GM23338 (cell line): ENCODE measurements around the gene SLC7A14. TPM values are rescaled to one million over a fixed set of nuclear protein-coding genes. Genes with fewer than 3 reads are reported as not detected.
A peak's percentile ranks its signal among the peaks of the same experiment; 100 is the strongest.

Experiments
- ATAC-seq: fragments of 200-7000 bp; cut with Tn5 transposase; 3 replicates; pipeline ENCODE4 v1.9.1; 2020
- DNase-seq: peaks from one replicate; pipeline ENCODE4 v3.0.0-alpha.2; 2015; ENCODE audit warnings: low spot score
- H2AFZ ChIP-seq: fragments of 200-600 bp; sonication (generic); 2 replicates; pipeline ENCODE4 v1.8.0; 2016; ENCODE audit warnings: antibody characterized with exemption, mild to moderate bottlenecking, moderate library complexity
- H3F3A ChIP-seq: fragments of 200-600 bp; sonication (generic); replicated peaks from 2 replicates; pipeline ENCODE4 v1.8.0; 2017; ENCODE audit warnings: antibody characterized with exemption, mixed run types, low read depth
- H3K27ac ChIP-seq: fragments of 200-600 bp; sonication (generic); 2 replicates; pipeline ENCODE4 v1.6.1; 2016; ENCODE audit warnings: low read depth
- H3K27me3 ChIP-seq: fragments of 200-600 bp; sonication (generic); 2 replicates; pipeline ENCODE4 v1.8.0; 2016; ENCODE audit warnings: mild to moderate bottlenecking, mixed run types, moderate library complexity; ENCODE audit not compliant: insufficient read depth
- H3K36me3 ChIP-seq: fragments of 200-600 bp; sonication (generic); 2 replicates; pipeline ENCODE4 v1.8.0; 2016; ENCODE audit warnings: mild to moderate bottlenecking; ENCODE audit not compliant: insufficient read depth
- H3K4me1 ChIP-seq: fragments of 200-600 bp; sonication (generic); 2 replicates; pipeline ENCODE4 v1.8.0; 2016; ENCODE audit warnings: mild to moderate bottlenecking, moderate library complexity; ENCODE audit not compliant: insufficient read depth
- H3K4me2 ChIP-seq: fragments of 200-600 bp; sonication (generic); 2 replicates; pipeline ENCODE4 v1.7.1; 2017; ENCODE audit warnings: mixed run types
- H3K4me3 ChIP-seq: fragments of 200-600 bp; sonication (generic); 2 replicates; pipeline ENCODE4 v1.6.1; 2016; ENCODE audit warnings: mixed run types
- H3K79me2 ChIP-seq: fragments of 200-600 bp; sonication (generic); replicated peaks from 2 replicates; pipeline ENCODE4 v1.8.0; 2017; ENCODE audit warnings: mild to moderate bottlenecking; ENCODE audit not compliant: insufficient read depth
- H3K9me2 ChIP-seq: fragments of 200-600 bp; sonication (generic); 2 replicates; pipeline ENCODE4 v1.8.0; 2017; ENCODE audit not compliant: insufficient read depth
- H4K20me1 ChIP-seq: fragments of 200-600 bp; sonication (generic); replicated peaks from 2 replicates; pipeline ENCODE4 v1.8.0; 2017; ENCODE audit warnings: mild to moderate bottlenecking; ENCODE audit not compliant: insufficient read depth
- H3K27ac Mint-ChIP-seq: 2 replicates; pipeline ENCODE4 v1.8.0; 2020; ENCODE audit warnings: inconsistent platforms, mild to moderate bottlenecking, moderate library complexity, mixed read lengths
- H3K27me3 Mint-ChIP-seq: 3 replicates; pipeline ENCODE4 v1.8.0; 2022; ENCODE audit warnings: low read depth, mild to moderate bottlenecking, moderate library complexity, mixed read lengths, inconsistent platforms; ENCODE audit not compliant: insufficient read depth, poor library complexity
- H3K36me3 Mint-ChIP-seq: 3 replicates; pipeline ENCODE4 v1.8.0; 2021; ENCODE audit warnings: low read depth, mild to moderate bottlenecking, inconsistent platforms, moderate library complexity, mixed read lengths
- H3K4me1 Mint-ChIP-seq: 3 replicates; pipeline ENCODE4 v1.8.0; 2020; ENCODE audit warnings: mild to moderate bottlenecking, inconsistent platforms, mixed read lengths
- H3K4me3 Mint-ChIP-seq: 3 replicates; pipeline ENCODE4 v1.8.0; 2021; ENCODE audit warnings: moderate library complexity, mild to moderate bottlenecking, inconsistent platforms, mixed read lengths
- H3K9me3 Mint-ChIP-seq: 3 replicates; pipeline ENCODE4 v1.8.0; 2020; ENCODE audit warnings: moderate library complexity, mild to moderate bottlenecking, inconsistent platforms, mixed read lengths
- CREB1 ChIP-seq: fragments of 250-450 bp; sonication (Bioruptor Pico); IDR thresholded peaks from 2 replicates; pipeline ENCODE4 v1.5.0; 2020; ENCODE audit warnings: low read depth, mild to moderate bottlenecking, moderate library complexity
- EZH2 ChIP-seq: fragments of 200-600 bp; sonication (generic); IDR thresholded peaks from one replicate; pipeline ENCODE4 v1.8.0; 2017; ENCODE audit warnings: antibody characterized with exemption, mild to moderate bottlenecking, low read depth; ENCODE audit not compliant: unreplicated experiment
- EZH2phosphoT487 ChIP-seq: fragments of 200-600 bp; sonication (generic); IDR thresholded peaks from one replicate; pipeline ENCODE4 v1.8.1; 2018; ENCODE audit warnings: antibody characterized with exemption; ENCODE audit not compliant: unreplicated experiment
- JUNB ChIP-seq: IDR thresholded peaks from one replicate; pipeline ENCODE4 v1.6.1; 2016; ENCODE audit warnings: antibody characterized with exemption; ENCODE audit not compliant: unreplicated experiment
- NANOG ChIP-seq: IDR thresholded peaks from 2 replicates; pipeline ENCODE4 v1.6.1; 2016; ENCODE audit warnings: antibody characterized with exemption, borderline replicate concordance
- POLR2AphosphoS5 ChIP-seq: IDR thresholded peaks from 2 replicates; pipeline ENCODE4 v1.6.1; 2016; ENCODE audit warnings: antibody characterized with exemption, low read depth
- STAT1 ChIP-seq: IDR thresholded peaks from one replicate; pipeline ENCODE4 v1.6.1; 2016; ENCODE audit warnings: antibody characterized with exemption; ENCODE audit not compliant: unreplicated experiment
- ZNF114 ChIP-seq: fragments of 250-450 bp; sonication (Bioruptor Pico); IDR thresholded peaks from 2 replicates; pipeline ENCODE4 v1.5.0; 2020; ENCODE audit warnings: mild to moderate bottlenecking, moderate library complexity
- ZNF331 ChIP-seq: fragments of 250-450 bp; sonication (Bioruptor Pico); IDR thresholded peaks from 2 replicates; pipeline ENCODE4 v1.5.0; 2020; ENCODE audit warnings: low read depth, mild to moderate bottlenecking, moderate library complexity
- polyA plus RNA-seq: library from polyadenylated mRNA; unstranded; fragments of >200 nt; fragmentation: Nextera tagmentation; extraction: Ambion mirVana; gene quantifications from 2 replicates; pipeline ENCODE4 v1.2.1, GENCODE V29; 2016
- total RNA-seq: library from RNA; depleted of rRNA; stranded (reverse); fragments of >200 nt; shearing (Covaris generic); gene quantifications from 2 replicates; pipeline ENCODE4 v1.2.3, GENCODE V29; 2014
- TF ChIP-seq, protein P1 (sequence below): IDR thresholded peaks from one replicate; pipeline ENCODE4 v1.6.1; 2018; ENCODE audit warnings: antibody characterized with exemption; ENCODE audit not compliant: unreplicated experiment
- TF ChIP-seq, protein P2 (sequence below): fragments of 250-450 bp; sonication (Bioruptor Pico); IDR thresholded peaks from 2 replicates; pipeline ENCODE4 v1.5.0; 2020; ENCODE audit warnings: mild to moderate bottlenecking, moderate library complexity
- TF ChIP-seq, protein P3 (sequence below): IDR thresholded peaks from 2 replicates; pipeline ENCODE4 v1.6.1; 2016; ENCODE audit warnings: antibody characterized with exemption
- TF ChIP-seq, protein P4 (sequence below), 2 experiments: fragments of 200-600 bp in 1 of 2; sonication (generic) in 1 of 2; conservative IDR thresholded peaks; 2 replicates each; pipeline versions ENCODE4 v1.5.1 to v1.6.1; 2016 to 2017; ENCODE audit warnings: antibody characterized with exemption in 2 of 2, low read depth in 2 of 2, mild to moderate bottlenecking in 2 of 2, moderate library complexity in 1 of 2

Gene SLC7A14
- total and polyA plus RNA-seq, 2 experiments from 2014 or later, result 0.49 to 0.82 TPM

DNA sequence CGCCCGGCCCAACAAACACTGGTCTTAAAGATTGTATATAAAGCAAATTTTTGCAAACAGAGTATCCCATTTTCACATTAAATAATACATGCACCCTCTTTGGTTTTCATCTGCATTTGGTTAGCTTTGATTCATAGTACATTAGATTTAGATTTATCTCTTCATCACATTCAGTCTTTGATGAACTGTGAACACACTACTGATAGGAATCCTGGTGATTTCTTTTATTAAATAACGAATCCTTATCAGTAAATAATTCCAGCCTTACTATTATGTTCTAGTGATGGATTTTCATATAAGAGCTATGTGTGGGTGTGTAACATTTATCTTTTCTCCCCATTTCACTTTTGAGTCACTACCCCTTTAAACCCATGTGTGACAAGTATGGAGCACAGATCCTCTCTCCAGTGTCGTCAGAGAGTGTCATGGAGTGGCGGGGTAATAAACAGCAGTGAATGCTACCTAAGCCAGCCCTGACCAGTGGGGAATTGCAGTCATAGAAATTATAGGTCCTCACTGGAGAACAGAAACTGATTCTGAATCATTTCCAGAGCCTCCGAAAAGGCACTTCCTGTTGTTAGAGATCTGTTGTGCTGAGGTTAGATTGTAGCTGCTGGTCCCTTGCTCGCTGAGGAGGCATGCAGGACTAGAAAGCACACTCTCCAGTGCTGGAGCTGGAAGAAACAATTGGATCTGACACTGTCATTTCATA lies 22.0 kb downstream of the SLC7A14 start:
- no peak overlapping the region for H3K4me3 ChIP-seq
- H3K4me2 ChIP-seq, result no peak overlapping the region
- peak; percentile 4 for DNase-seq
- Mint-ChIP-seq H3K36me3 (no peaks in the 10 kb centered on the region), H3K9me3 (no peaks in the 10 kb centered on the region), H3K4me1 (peaks cover 4% of the 10 kb centered on the region; the same call in 1 of the 3 replicates), H3K27me3 (no peaks in the 10 kb centered on the region), H3K27ac (no peak overlapping the region), H3K4me3 (no peak overlapping the region)
- H3F3A ChIP-seq, result no peaks in the 10 kb centered on the region
- no peaks in the 10 kb centered on the region for H3K9me2 ChIP-seq
- peak overlapping the region; percentile 78 for H2AFZ ChIP-seq
- H3K27ac ChIP-seq, result no peak overlapping the region
- no peaks in the 10 kb centered on the region for H4K20me1 ChIP-seq
- no peaks in the 10 kb centered on the region for H3K79me2 ChIP-seq
- H3K27me3 ChIP-seq, result no peaks in the 10 kb centered on the region
- 0 out of 2 replicates have a peak, but pooled peaks cover 4% of the 10 kb centered on the region for H3K4me1 ChIP-seq
- no peaks in the 10 kb centered on the region for H3K36me3 ChIP-seq
- TF ChIP-seq EZH2 (no peak), NANOG (no peak), ZNF114 (CRISPR knock-in tag) (no peak), POLR2AphosphoS5 (no peak), CREB1 (CRISPR knock-in tag) (no peak), EZH2phosphoT487 (no peak), STAT1 (no peak), ZNF331 (no peak), JUNB (no peak)
- TF ChIP-seq, protein P1, sequence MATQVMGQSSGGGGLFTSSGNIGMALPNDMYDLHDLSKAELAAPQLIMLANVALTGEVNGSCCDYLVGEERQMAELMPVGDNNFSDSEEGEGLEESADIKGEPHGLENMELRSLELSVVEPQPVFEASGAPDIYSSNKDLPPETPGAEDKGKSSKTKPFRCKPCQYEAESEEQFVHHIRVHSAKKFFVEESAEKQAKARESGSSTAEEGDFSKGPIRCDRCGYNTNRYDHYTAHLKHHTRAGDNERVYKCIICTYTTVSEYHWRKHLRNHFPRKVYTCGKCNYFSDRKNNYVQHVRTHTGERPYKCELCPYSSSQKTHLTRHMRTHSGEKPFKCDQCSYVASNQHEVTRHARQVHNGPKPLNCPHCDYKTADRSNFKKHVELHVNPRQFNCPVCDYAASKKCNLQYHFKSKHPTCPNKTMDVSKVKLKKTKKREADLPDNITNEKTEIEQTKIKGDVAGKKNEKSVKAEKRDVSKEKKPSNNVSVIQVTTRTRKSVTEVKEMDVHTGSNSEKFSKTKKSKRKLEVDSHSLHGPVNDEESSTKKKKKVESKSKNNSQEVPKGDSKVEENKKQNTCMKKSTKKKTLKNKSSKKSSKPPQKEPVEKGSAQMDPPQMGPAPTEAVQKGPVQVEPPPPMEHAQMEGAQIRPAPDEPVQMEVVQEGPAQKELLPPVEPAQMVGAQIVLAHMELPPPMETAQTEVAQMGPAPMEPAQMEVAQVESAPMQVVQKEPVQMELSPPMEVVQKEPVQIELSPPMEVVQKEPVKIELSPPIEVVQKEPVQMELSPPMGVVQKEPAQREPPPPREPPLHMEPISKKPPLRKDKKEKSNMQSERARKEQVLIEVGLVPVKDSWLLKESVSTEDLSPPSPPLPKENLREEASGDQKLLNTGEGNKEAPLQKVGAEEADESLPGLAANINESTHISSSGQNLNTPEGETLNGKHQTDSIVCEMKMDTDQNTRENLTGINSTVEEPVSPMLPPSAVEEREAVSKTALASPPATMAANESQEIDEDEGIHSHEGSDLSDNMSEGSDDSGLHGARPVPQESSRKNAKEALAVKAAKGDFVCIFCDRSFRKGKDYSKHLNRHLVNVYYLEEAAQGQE, result no peak
- TF ChIP-seq, protein P2, sequence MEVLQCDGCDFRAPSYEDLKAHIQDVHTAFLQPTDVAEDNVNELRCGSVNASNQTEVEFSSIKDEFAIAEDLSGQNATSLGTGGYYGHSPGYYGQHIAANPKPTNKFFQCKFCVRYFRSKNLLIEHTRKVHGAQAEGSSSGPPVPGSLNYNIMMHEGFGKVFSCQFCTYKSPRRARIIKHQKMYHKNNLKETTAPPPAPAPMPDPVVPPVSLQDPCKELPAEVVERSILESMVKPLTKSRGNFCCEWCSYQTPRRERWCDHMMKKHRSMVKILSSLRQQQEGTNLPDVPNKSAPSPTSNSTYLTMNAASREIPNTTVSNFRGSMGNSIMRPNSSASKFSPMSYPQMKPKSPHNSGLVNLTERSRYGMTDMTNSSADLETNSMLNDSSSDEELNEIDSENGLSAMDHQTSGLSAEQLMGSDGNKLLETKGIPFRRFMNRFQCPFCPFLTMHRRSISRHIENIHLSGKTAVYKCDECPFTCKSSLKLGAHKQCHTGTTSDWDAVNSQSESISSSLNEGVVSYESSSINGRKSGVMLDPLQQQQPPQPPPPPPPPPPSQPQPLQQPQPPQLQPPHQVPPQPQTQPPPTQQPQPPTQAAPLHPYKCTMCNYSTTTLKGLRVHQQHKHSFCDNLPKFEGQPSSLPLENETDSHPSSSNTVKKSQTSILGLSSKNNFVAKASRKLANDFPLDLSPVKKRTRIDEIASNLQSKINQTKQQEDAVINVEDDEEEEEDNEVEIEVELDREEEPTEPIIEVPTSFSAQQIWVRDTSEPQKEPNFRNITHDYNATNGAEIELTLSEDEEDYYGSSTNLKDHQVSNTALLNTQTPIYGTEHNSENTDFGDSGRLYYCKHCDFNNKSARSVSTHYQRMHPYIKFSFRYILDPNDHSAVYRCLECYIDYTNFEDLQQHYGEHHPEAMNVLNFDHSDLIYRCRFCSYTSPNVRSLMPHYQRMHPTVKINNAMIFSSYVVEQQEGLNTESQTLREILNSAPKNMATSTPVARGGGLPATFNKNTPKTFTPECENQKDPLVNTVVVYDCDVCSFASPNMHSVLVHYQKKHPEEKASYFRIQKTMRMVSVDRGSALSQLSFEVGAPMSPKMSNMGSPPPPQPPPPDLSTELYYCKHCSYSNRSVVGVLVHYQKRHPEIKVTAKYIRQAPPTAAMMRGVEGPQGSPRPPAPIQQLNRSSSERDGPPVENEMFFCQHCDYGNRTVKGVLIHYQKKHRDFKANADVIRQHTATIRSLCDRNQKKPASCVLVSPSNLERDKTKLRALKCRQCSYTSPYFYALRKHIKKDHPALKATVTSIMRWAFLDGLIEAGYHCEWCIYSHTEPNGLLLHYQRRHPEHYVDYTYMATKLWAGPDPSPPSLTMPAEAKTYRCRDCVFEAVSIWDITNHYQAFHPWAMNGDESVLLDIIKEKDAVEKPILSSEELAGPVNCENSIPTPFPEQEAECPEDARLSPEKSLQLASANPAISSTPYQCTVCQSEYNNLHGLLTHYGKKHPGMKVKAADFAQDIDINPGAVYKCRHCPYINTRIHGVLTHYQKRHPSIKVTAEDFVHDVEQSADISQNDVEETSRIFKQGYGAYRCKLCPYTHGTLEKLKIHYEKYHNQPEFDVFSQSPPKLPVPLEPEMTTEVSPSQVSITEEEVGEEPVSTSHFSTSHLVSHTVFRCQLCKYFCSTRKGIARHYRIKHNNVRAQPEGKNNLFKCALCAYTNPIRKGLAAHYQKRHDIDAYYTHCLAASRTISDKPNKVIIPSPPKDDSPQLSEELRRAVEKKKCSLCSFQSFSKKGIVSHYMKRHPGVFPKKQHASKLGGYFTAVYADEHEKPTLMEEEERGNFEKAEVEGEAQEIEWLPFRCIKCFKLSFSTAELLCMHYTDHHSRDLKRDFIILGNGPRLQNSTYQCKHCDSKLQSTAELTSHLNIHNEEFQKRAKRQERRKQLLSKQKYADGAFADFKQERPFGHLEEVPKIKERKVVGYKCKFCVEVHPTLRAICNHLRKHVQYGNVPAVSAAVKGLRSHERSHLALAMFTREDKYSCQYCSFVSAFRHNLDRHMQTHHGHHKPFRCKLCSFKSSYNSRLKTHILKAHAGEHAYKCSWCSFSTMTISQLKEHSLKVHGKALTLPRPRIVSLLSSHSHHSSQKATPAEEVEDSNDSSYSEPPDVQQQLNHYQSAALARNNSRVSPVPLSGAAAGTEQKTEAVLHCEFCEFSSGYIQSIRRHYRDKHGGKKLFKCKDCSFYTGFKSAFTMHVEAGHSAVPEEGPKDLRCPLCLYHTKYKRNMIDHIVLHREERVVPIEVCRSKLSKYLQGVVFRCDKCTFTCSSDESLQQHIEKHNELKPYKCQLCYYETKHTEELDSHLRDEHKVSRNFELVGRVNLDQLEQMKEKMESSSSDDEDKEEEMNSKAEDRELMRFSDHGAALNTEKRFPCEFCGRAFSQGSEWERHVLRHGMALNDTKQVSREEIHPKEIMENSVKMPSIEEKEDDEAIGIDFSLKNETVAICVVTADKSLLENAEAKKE (CRISPR knock-in tag), result no peak
- TF ChIP-seq, protein P3, sequence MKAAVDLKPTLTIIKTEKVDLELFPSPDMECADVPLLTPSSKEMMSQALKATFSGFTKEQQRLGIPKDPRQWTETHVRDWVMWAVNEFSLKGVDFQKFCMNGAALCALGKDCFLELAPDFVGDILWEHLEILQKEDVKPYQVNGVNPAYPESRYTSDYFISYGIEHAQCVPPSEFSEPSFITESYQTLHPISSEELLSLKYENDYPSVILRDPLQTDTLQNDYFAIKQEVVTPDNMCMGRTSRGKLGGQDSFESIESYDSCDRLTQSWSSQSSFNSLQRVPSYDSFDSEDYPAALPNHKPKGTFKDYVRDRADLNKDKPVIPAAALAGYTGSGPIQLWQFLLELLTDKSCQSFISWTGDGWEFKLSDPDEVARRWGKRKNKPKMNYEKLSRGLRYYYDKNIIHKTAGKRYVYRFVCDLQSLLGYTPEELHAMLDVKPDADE, result no peak
- TF ChIP-seq, protein P4, sequence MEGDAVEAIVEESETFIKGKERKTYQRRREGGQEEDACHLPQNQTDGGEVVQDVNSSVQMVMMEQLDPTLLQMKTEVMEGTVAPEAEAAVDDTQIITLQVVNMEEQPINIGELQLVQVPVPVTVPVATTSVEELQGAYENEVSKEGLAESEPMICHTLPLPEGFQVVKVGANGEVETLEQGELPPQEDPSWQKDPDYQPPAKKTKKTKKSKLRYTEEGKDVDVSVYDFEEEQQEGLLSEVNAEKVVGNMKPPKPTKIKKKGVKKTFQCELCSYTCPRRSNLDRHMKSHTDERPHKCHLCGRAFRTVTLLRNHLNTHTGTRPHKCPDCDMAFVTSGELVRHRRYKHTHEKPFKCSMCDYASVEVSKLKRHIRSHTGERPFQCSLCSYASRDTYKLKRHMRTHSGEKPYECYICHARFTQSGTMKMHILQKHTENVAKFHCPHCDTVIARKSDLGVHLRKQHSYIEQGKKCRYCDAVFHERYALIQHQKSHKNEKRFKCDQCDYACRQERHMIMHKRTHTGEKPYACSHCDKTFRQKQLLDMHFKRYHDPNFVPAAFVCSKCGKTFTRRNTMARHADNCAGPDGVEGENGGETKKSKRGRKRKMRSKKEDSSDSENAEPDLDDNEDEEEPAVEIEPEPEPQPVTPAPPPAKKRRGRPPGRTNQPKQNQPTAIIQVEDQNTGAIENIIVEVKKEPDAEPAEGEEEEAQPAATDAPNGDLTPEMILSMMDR (conservative IDR thresholded peaks at IDR 0.05; ENCODE audit: low read depth in 2 of 2), result no peak
- peak; percentile 40 for ATAC-seq
